GM08714 (cell line): ENCODE data around the gene EHMT1.

Source experiments
- H3K4me3 ChIP-seq: fragments of 200-500 bp; sonication (Bioruptor generic); 2 replicates; pipeline ENCODE4 v1.5.1; 2014; ENCODE audit warnings: mild to moderate bottlenecking, low read length, inconsistent platforms
- ZNF274 ChIP-seq: IDR thresholded peaks from 2 replicates; pipeline ENCODE4 v1.6.1; 2012; ENCODE audit warnings: mild to moderate bottlenecking, low read depth, low read length

EHMT1 gene

DNA sequence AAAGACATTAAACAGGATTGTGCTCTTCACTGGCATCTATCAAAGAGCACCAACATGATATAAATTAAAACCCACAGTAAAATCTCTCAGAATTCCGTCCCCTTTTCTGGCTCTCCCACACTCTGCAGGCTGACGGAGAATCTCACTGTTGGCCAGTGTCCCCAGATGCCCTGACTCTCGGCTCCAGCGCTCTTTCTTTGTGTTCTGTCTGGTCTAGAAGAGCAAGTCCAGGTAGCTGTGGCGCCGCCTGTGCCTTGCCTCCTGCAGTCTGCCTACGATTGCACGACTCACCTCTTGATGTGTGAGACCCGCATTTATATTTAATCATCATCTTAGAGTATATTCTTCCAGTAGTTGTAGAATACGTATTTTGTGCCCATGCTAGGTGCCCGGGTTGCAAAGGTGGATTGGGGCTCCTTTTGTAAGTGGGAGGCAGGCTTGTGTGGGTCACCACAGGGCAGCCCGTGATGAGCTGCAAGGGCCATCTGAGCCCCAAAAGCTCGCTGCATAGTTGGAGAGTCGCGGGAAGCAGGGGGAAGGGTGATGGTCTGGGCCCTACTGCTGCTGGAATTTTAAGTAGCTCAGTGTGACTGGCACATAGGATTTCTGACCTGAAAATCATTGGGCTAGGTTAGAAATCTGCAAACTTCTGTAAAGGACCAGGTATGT is 55.6 kb downstream of the EHMT1 start:
- H3K4me3 ChIP-seq: no peak overlapping the region
- TF ChIP-seq ZNF274: no peak

- no peak for TF ChIP-seq ZNF274
- H3K4me3 ChIP-seq: no peak overlapping the region
These were observed 56.1 kb downstream of the EHMT1 start for GRCh38 chr9:137674976-137675320.

DNA sequence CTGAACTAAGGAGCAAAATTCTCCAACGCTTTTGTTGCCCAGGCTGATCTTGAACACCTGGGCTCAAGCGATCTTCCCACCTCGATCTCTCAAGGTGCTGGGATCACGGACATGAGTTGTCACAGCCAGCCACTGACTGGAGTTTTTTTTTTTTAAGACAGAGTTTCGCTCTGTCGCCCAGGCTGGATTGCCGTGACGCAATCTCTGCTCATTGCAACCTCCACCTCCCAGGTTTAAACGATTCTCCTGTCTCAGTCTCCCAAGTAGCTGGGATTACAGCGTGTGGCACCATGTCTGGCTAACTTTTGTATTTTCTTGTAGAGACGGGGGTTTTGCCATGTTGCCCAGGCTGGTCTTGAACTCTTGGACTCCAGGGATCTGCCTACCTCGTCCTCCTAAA is 58.2 kb downstream of the EHMT1 start:
- H3K4me3 ChIP-seq: no peak overlapping the region
- no peak for TF ChIP-seq ZNF274

GRCh38 chr9:137678202-137678601 is 59.4 kb downstream of the EHMT1 start:
- H3K4me3 ChIP-seq: no peak overlapping the region
- TF ChIP-seq ZNF274: no peak

GRCh38 chr9:137679249-137679648 is 60.4 kb downstream of the EHMT1 start:
- no peak for TF ChIP-seq ZNF274
- no peak overlapping the region; the same call in 1 of the 2 replicates for H3K4me3 ChIP-seq

DNA sequence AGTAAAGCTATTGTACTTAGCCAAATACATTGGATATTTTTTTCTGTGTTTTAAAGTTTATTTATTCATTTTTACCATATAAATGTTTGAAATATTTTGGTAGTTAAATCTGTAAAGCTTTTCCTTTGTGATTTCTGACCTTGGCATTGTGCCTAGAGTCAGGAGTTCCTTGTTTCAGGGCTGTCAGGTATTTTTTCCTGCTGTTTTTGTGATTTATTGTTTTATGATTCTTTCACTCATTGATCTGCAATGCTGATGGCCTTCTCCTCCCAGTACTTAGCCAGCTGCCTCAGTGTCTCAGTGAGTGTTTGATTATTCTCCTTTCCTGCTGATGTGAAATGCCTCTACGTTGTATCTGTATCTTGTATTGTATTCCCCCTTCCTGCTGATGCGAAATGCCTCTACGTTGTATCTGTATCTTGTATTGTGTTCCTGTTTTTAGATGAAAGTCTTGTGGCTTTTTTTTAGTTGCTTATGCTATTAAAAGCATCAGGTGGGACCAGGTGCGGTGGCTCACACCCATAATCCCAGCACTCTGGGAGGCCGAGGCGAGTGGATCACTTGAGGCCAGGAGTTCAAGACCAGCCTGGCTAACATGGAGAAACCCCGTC is 61.0 kb downstream of the EHMT1 start:
- TF ChIP-seq ZNF274: no peak
- no peak overlapping the region for H3K4me3 ChIP-seq

DNA sequence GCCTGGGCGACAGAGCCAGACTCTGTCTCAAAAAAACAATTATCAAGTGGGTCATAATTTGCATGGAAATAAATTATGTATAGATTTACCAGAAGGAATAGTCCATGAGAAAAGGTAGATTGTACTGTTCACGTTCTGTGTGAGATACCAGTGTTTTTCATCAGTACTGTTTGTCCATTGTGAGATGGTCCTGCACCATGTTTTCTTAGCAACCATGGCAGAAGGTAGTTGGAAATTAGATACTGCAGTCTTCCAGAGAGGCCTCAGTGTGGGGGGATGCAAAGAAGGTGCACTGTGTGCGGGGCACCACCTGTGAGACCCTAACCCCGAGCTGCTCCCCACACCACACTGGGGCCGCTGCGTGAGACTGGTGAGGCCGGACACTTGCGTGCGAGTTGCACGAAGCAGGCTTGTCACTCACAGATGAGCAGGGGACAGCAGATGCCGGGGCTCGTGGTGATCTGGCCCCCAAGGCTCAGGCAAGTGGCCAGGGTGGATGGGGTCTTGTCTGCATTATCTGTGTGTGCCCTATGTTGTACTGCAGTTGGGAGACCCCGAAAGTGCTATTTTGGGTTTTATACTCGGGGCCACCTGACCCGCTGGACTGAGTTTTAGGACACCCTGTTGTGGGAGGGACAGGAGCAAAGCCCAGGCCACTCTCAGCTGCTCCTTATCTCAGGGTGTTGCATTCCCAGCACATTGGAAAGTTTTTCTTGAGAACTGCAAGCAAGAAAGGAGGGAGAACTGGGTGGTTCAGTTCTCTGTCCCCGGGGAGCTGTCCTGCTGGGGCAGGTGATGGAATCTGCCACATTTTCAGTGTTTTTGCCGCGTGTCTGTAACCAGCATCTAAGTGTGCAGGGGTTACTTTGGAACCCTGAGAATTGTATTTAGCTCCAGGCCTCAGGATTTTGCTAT is 61.9 kb downstream of the EHMT1 start:
- TF ChIP-seq ZNF274: no peak

DNA sequence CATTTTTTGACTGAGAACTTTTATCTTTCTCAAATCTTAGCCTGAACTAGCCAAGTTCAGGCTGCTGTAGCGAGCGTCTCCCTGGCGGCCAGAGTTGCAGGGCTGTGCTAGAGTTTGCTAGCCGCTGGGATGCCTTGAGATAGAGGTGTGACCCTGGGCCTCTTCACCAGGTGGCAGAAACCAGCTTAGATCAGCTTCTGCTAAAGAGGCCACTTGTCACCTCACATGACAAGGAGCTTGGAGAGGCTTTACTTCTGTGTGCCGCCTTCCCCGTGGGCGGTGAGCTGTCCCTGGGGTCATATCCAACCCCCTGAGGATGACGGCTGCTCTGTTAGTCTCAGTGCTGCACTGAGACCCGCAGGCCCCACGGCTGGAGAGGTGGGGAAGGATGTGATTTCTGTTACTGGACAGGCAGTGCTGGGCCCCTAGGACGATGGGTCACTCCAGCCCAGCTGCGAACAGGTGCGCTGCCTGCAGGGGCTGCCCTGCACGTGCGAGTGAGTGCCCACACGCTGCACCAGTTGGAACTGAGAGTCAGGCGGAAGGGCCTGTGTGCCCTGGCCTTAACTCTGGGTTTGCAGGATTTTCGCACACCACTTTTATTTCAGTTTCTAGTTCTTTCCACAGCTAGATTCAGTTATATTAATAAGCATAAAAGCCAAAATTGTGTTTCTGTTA is 63.8 kb downstream of the EHMT1 start:
- H3K4me3 ChIP-seq: no peak overlapping the region
- no peak for TF ChIP-seq ZNF274

More for the DNA sequence above, 61.9 kb downstream of the EHMT1 start:
- H3K4me3 ChIP-seq: no peak overlapping the region

GRCh38 chr9:137683262-137683864 is 64.6 kb downstream of the EHMT1 start:
- no peak overlapping the region for H3K4me3 ChIP-seq
- no peak for TF ChIP-seq ZNF274

DNA sequence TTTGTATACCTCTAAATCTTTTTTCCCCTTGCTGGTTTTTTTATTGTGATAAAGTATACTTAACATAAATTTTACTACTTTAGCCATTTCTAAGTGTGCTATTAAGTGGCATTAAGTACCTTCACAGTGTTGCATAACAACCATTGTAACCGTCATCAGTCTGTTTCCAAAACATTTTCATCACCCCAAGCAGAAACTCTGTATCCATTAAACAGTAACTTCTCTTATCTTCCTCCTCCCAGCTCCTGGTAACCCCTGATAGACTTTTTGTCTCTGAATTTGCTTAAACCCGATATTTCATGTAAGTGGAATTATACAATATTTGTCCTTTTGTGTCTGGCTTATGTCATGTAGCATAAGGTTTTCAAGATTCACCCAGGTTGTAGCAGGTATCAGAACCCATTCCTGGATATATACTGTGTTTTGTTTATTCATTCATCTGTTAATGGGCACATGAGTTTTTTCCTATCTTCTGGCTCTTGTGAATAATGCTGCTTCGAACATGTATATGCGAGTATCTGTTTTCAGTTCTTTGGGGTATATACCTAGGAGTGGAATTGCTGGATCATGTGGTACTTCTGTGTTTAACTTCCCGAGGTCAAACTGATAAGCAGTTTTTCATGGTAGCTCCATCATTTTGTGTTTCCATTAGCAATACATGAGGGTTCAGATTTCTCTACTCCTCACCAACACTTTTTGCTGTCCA is 66.4 kb downstream of the EHMT1 start:
- no peak for TF ChIP-seq ZNF274
- no peak overlapping the region for H3K4me3 ChIP-seq

DNA sequence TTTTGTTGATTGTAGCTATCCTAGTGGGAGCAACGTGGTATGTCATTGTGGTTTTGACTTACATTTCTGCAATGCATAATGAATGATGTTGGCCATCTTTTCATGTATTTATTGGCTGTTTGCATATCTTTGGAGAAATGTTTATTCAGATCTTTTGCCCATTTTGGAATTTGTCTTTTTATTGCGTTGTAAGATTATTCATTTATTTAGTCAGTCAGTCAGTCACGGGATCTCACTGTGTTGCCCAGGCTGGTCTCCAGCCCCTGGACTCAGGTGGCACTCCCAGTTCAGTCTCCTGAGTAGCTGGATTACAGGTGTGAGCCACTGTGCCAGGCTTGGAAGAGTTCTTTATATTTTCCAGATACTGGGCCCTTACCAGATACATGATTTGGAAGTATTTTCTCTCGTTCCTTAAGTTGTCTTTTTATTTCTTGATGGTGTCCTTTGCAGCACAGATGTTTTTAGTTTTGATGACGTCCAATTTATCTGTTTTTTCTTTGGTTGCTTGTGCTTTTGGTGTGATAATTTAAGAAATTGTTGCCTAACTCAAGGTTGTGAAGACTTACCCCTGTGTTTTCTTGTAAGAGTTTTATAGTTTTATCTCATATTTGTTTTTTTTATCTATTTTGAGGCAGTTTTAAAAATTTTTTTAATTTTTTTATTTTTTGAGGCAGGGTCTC is 67.1 kb downstream of the EHMT1 start:
- TF ChIP-seq ZNF274: no peak
- no peak overlapping the region for H3K4me3 ChIP-seq

- TF ChIP-seq ZNF274: no peak
- no peak overlapping the region for H3K4me3 ChIP-seq
These were observed 69.5 kb downstream of the EHMT1 start for GRCh38 chr9:137688261-137688660.

- TF ChIP-seq ZNF274: no peak
- no peak overlapping the region for H3K4me3 ChIP-seq
These were observed 69.9 kb downstream of the EHMT1 start for GRCh38 chr9:137688725-137689124.
